Mesodermal cell (in vitro differentiated cells): ENCODE measurements around the gene TSEN34.
"Not testable (repeated sequence)": the region's sequence is repeated elsewhere in the genome, so short reads cannot be mapped to it uniquely, and the experiment has no call there.

Experiments
- H3K27ac ChIP-seq: 2 replicates; pipeline ENCODE4 v1.7.0; 2013; ENCODE audit warnings: mild to moderate bottlenecking, low read depth, low read length, moderate library complexity; ENCODE audit not compliant: severe bottlenecking
- H3K36me3 ChIP-seq: 2 replicates; pipeline ENCODE4 v1.7.1; 2013; ENCODE audit warnings: mild to moderate bottlenecking, low read length, moderate library complexity; ENCODE audit not compliant: control insufficient read depth, insufficient read depth
- H3K4me1 ChIP-seq: one replicate; pipeline ENCODE4 v1.7.1; 2013; ENCODE audit warnings: mild to moderate bottlenecking, low read length; ENCODE audit not compliant: insufficient read depth, control insufficient read depth, poor library complexity, severe bottlenecking
- H3K4me3 ChIP-seq: 2 replicates; pipeline ENCODE4 v1.7.0; 2013; ENCODE audit warnings: low read length, control low read depth, mild to moderate bottlenecking; ENCODE audit not compliant: insufficient read depth, poor library complexity, severe bottlenecking; ENCODE audit errors: extremely low read depth
- H3K9me3 ChIP-seq: 2 replicates; pipeline ENCODE4 v1.7.1; 2013; ENCODE audit warnings: mild to moderate bottlenecking, low read length, moderate library complexity; ENCODE audit not compliant: control insufficient read depth
- WGBS, 2 experiments: methylation state at CpG; one replicate each; pipeline ENCODE4 v1.1.5; 2013; ENCODE audit warnings: missing lambda C conversion rate in 2 of 2; ENCODE audit not compliant: insufficient coverage in 2 of 2; 5-methylcytosine and 5-hydroxymethylcytosine counted together

TSEN34 gene

GRCh38 chr19:54240372-54241336 is 49.5 kb downstream of the TSEN34 start:
- not testable (repeated sequence) for H3K4me1 ChIP-seq, H3K36me3 ChIP-seq, H3K4me3 ChIP-seq, H3K9me3 ChIP-seq, H3K27ac ChIP-seq
- 77 to 81% methylated on average over 5 to 8 of the region's 22 CpGs for WGBS, 2 experiments

- not testable (repeated sequence) for H3K4me3 ChIP-seq, H3K9me3 ChIP-seq, H3K27ac ChIP-seq, H3K4me1 ChIP-seq, H3K36me3 ChIP-seq
- WGBS, 2 experiments: 44% methylated on average over 1 of the region's 4 CpGs; no CpG with 5 or more reads in 1 of the 2 experiments
Measured at GRCh38 chr19:54242234-54242633, 51.1 kb downstream of the TSEN34 start.

GRCh38 chr19:54242646-54243045 is 51.5 kb downstream of the TSEN34 start, which contains the start of gene LILRA6:
TSS of gene LILRA6 (minus strand) at chr19:54242790.
- not testable (repeated sequence) for H3K27ac ChIP-seq, H3K4me1 ChIP-seq, H3K36me3 ChIP-seq, H3K4me3 ChIP-seq, H3K9me3 ChIP-seq
- 100% methylated on average over 1 of the region's 6 CpGs; no CpG with 5 or more reads in 1 of the 2 experiments for WGBS, 2 experiments

GRCh38 chr19:54243809-54244208 is 52.7 kb downstream of the TSEN34 start:
- not testable (repeated sequence) for H3K9me3 ChIP-seq, H3K27ac ChIP-seq, H3K4me1 ChIP-seq, H3K36me3 ChIP-seq, H3K4me3 ChIP-seq
- WGBS, 2 experiments: no CpG with 5 or more reads among the region's 8 CpGs
